Measurements from ENCODE around the gene CDK18.

Gene CDK18

GRCh38 chr1:205547936-205548827, 43.7 kb downstream of the CDK18 start:
- CTCF ChIA-PET: interaction anchor here (0.6 to 0.9 kb wide), 2 partner anchors 19 to 100 kb away, joined by 3 to 5 read pairs; no protein-coding TSS in a partner anchor
- TF ChIP-seq ZNF571 (tag by site-specific recombination; IDR thresholded peaks at IDR 0.05) (no peak), ZNF449 (tag by site-specific recombination; IDR thresholded peaks at IDR 0.05) (no peak), ZNF510 (tag by site-specific recombination; IDR thresholded peaks at IDR 0.05; ENCODE audit: insufficient replicate concordance) (no peak), ZNF473 (tag by site-specific recombination; IDR thresholded peaks at IDR 0.05) (no peak), ZNF416 (tag by site-specific recombination; IDR thresholded peaks at IDR 0.05) (no peak), GLI2 (tag by site-specific recombination; IDR thresholded peaks at IDR 0.05; ENCODE audit: borderline replicate concordance, low read depth) (no peak), YY1 (tag by site-specific recombination; IDR thresholded peaks at IDR 0.05) (no peak), ZNF670 (tag by site-specific recombination; IDR thresholded peaks at IDR 0.05; ENCODE audit: low read depth) (no peak), ZNF580 (tag by site-specific recombination; IDR thresholded peaks at IDR 0.05) (no peak), ZXDB (tag by site-specific recombination; IDR thresholded peaks at IDR 0.05) (no peak), ZNF658 (tag by site-specific recombination; IDR thresholded peaks at IDR 0.05) (no peak), GFI1B (tag by site-specific recombination; IDR thresholded peaks at IDR 0.05) (no peak), ZNF362 (tag by site-specific recombination; IDR thresholded peaks at IDR 0.05) (no peak), ZNF518A (tag by site-specific recombination; conservative IDR thresholded peaks at IDR 0.05; ENCODE audit: low read depth) (no peak), ZNF18 (tag by site-specific recombination; IDR thresholded peaks at IDR 0.05) (no peak), OVOL3 (tag by site-specific recombination; IDR thresholded peaks at IDR 0.05) (no peak), ZNF114 (tag by site-specific recombination; IDR thresholded peaks at IDR 0.05) (no peak), ZNF214 (tag by site-specific recombination; IDR thresholded peaks at IDR 0.05; ENCODE audit: borderline replicate concordance) (no peak), ZNF112 (tag by site-specific recombination; IDR thresholded peaks at IDR 0.05) (no peak), ZNF140 (tag by site-specific recombination; IDR thresholded peaks at IDR 0.05) (no peak)

More at GRCh38 chr1:205547936-205548827, 43.7 kb downstream of the CDK18 start:
- POLR2A ChIA-PET: no interaction called here
- no peaks in the 10 kb centered on the region for H3K9me3 ChIP-seq (ENCODE audit: control insufficient read depth, insufficient read depth, low read depth, low read length)
- no peak overlapping the region for H3K27ac ChIP-seq (ENCODE audit: extremely low read depth, low read depth, low read length)
- no peaks in the 10 kb centered on the region for H3K36me3 ChIP-seq (ENCODE audit: control insufficient read depth in 2 of 2, insufficient read depth in 1 of 2, low read length in 2 of 2)
- no peak overlapping the region for H3K4me3 ChIP-seq (ENCODE audit: low read depth, low read length)
- H3K4me1 ChIP-seq (ENCODE audit: control insufficient read depth, insufficient read depth, low read length): peaks cover 3% of the 10 kb centered on the region; the same call in 1 of the 2 replicates

Data from HEK293 (cell line).